Neural progenitor cell (in vitro differentiated cells): ENCODE results near the gene GH1. TPM values are rescaled to one million over a fixed set of nuclear protein-coding genes. Genes with fewer than 3 reads are reported as not detected.
A peak's percentile ranks its signal among the peaks of the same experiment; 100 is the strongest.

Source experiments
- DNase-seq: peaks from one replicate; pipeline ENCODE4 v3.0.0-alpha.2; 2016; ENCODE audit warnings: low spot score
- H2AFZ ChIP-seq: fragments of 200-600 bp; sonication (generic); replicated peaks from 2 replicates; pipeline ENCODE4 v1.6.1; 2016; ENCODE audit warnings: antibody characterized with exemption
- H3F3A ChIP-seq: fragments of 200-600 bp; sonication (generic); 2 replicates; pipeline ENCODE4 v1.6.1; 2016; ENCODE audit warnings: antibody characterized with exemption, low read depth
- H3K27ac ChIP-seq: fragments of 200-600 bp; sonication (generic); 2 replicates; pipeline ENCODE4 v1.5.1; 2016; ENCODE audit warnings: mild to moderate bottlenecking
- H3K27me3 ChIP-seq: fragments of 200-600 bp; sonication (generic); 2 replicates; pipeline ENCODE4 v1.6.1; 2016; ENCODE audit warnings: mild to moderate bottlenecking, moderate library complexity
- H3K36me3 ChIP-seq: fragments of 200-600 bp; sonication (generic); 2 replicates; pipeline ENCODE4 v1.5.1; 2016
- H3K4me1 ChIP-seq: fragments of 200-600 bp; sonication (generic); 2 replicates; pipeline ENCODE4 v1.6.1; 2016; ENCODE audit warnings: mixed run types
- H3K4me2 ChIP-seq: fragments of 200-600 bp; sonication (generic); 2 replicates; pipeline ENCODE4 v1.6.1; 2016
- H3K4me3 ChIP-seq: fragments of 200-600 bp; sonication (generic); 2 replicates; pipeline ENCODE4 v1.5.1; 2016
- H3K79me2 ChIP-seq: fragments of 200-600 bp; sonication (generic); 2 replicates; pipeline ENCODE4 v1.6.1; 2016; ENCODE audit warnings: low read depth
- H3K9ac ChIP-seq: fragments of 200-600 bp; sonication (generic); 2 replicates; pipeline ENCODE4 v1.6.1; 2016
- H3K9me3 ChIP-seq: fragments of 200-600 bp; sonication (generic); 2 replicates; pipeline ENCODE4 v1.5.1; 2016; ENCODE audit warnings: low read depth
- H4K20me1 ChIP-seq: fragments of 200-600 bp; sonication (generic); 2 replicates; pipeline ENCODE4 v1.6.1; 2016; ENCODE audit warnings: low read depth
- H3K27ac Mint-ChIP-seq: 3 replicates; pipeline ENCODE4 v1.8.0; 2021; ENCODE audit warnings: mixed read lengths
- H3K27me3 Mint-ChIP-seq: 2 replicates; pipeline ENCODE4 v1.8.0; 2022; ENCODE audit warnings: low read depth, mild to moderate bottlenecking, inconsistent platforms, moderate library complexity, mixed read lengths; ENCODE audit not compliant: insufficient read depth
- H3K36me3 Mint-ChIP-seq: 3 replicates; pipeline ENCODE4 v1.8.0; 2021; ENCODE audit warnings: mixed read lengths
- H3K4me1 Mint-ChIP-seq: 3 replicates; pipeline ENCODE4 v1.8.0; 2021; ENCODE audit warnings: mixed read lengths
- H3K4me3 Mint-ChIP-seq: 3 replicates; pipeline ENCODE4 v1.8.0; 2021; ENCODE audit warnings: mild to moderate bottlenecking, moderate library complexity, mixed read lengths
- H3K9me3 Mint-ChIP-seq: 3 replicates; pipeline ENCODE4 v1.8.0; 2020; ENCODE audit warnings: mixed read lengths
- EZH2 ChIP-seq: fragments of 200-600 bp; sonication (generic); IDR thresholded peaks from 2 replicates; pipeline ENCODE4 v1.6.1; 2017; ENCODE audit warnings: antibody characterized with exemption, mild to moderate bottlenecking, moderate library complexity
- EZH2phosphoT487 ChIP-seq: fragments of 200-600 bp; sonication (generic); IDR thresholded peaks from 2 replicates; pipeline ENCODE4 v1.6.1; 2017; ENCODE audit warnings: antibody characterized with exemption
- total RNA-seq: library from RNA; depleted of rRNA; stranded (reverse); fragments of >200 nt; gene quantifications from 2 replicates; pipeline ENCODE4 v1.2.3, GENCODE V29; 2015; ENCODE audit warnings: low replicate concordance
- TF ChIP-seq, protein P1 (sequence below): fragments of 200-600 bp; sonication (generic); IDR thresholded peaks from 2 replicates; pipeline ENCODE4 v1.5.1; 2017; ENCODE audit warnings: antibody characterized with exemption, mild to moderate bottlenecking

The GH1 gene
- total RNA-seq, 1 donor from 2014 or later = not detected

DNA sequence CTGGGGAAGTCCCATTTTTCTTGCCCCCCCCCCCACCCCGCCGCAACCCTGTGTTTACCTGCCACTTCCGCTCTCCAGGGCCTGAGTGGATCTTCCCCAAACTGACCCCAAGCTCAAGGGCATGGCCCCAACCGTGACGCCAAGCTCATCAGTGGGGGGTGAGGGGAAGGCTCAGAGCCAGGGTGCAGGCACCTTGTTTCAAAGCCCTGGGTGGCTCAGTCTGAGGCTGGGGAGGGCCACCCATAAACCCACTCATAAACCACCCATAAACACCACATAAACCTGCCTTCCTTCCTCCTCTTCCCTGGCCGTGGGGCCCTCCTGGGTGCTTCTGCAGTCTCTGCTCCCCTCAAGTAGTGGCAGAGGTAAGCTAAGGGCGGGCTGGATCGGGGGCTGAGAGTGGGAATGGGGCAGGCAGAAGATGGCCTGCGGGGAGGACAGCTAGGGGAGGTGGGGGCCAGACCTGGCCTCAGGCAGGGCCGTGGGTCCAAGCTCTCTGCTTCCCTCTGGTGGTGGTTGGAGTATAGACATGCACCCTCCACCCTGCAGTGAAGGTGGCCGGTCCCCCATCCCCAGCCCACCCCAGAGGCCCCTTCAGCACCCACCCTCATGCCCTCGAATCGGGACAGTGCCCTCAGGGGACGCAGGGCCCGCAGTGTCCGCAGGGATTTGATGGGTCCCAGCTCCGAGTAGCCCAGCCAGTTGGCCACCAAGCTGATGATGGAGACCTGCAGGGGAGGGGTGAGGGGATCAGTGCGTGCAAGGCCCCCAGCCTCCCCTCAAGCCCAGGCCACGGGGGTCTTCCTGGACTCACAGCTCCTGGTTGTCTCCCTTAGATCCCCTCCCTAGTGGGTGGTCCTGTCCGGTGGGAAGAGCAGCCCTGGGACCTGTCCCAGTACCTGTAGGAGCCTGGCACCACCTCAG lies 28.1 kb upstream of the GH1 start:
- H3F3A ChIP-seq = no peaks in the 10 kb centered on the region
- H3K9ac ChIP-seq = no peak overlapping the region
- H3K79me2 ChIP-seq = no peaks in the 10 kb centered on the region
- H3K4me1 ChIP-seq = no peaks in the 10 kb centered on the region
- peaks cover 3% of the 10 kb centered on the region for H3K27me3 Mint-ChIP-seq
- peak; percentile 78 for DNase-seq
- H3K36me3 ChIP-seq = no peaks in the 10 kb centered on the region
- H3K27me3 ChIP-seq = no peaks in the 10 kb centered on the region
- no peaks in the 10 kb centered on the region for H4K20me1 ChIP-seq
- peaks cover 12% of the 10 kb centered on the region for H3K4me1 Mint-ChIP-seq
- no peak overlapping the region for H3K4me2 ChIP-seq
- no peak overlapping the region for H3K4me3 ChIP-seq
- no peaks in the 10 kb centered on the region for H3K9me3 ChIP-seq
- H3K9me3 Mint-ChIP-seq = no peaks in the 10 kb centered on the region
- no peak overlapping the region for H3K27ac ChIP-seq
- H3K27ac Mint-ChIP-seq = no peak overlapping the region
- H2AFZ ChIP-seq = peak overlapping the region; percentile 81
- TF ChIP-seq EZH2phosphoT487 = no peak
- TF ChIP-seq, protein P1, sequence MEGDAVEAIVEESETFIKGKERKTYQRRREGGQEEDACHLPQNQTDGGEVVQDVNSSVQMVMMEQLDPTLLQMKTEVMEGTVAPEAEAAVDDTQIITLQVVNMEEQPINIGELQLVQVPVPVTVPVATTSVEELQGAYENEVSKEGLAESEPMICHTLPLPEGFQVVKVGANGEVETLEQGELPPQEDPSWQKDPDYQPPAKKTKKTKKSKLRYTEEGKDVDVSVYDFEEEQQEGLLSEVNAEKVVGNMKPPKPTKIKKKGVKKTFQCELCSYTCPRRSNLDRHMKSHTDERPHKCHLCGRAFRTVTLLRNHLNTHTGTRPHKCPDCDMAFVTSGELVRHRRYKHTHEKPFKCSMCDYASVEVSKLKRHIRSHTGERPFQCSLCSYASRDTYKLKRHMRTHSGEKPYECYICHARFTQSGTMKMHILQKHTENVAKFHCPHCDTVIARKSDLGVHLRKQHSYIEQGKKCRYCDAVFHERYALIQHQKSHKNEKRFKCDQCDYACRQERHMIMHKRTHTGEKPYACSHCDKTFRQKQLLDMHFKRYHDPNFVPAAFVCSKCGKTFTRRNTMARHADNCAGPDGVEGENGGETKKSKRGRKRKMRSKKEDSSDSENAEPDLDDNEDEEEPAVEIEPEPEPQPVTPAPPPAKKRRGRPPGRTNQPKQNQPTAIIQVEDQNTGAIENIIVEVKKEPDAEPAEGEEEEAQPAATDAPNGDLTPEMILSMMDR = peak; percentile 71
- no peak for TF ChIP-seq EZH2
- no peaks in the 10 kb centered on the region for H3K36me3 Mint-ChIP-seq
- no peak overlapping the region for H3K4me3 Mint-ChIP-seq

DNA sequence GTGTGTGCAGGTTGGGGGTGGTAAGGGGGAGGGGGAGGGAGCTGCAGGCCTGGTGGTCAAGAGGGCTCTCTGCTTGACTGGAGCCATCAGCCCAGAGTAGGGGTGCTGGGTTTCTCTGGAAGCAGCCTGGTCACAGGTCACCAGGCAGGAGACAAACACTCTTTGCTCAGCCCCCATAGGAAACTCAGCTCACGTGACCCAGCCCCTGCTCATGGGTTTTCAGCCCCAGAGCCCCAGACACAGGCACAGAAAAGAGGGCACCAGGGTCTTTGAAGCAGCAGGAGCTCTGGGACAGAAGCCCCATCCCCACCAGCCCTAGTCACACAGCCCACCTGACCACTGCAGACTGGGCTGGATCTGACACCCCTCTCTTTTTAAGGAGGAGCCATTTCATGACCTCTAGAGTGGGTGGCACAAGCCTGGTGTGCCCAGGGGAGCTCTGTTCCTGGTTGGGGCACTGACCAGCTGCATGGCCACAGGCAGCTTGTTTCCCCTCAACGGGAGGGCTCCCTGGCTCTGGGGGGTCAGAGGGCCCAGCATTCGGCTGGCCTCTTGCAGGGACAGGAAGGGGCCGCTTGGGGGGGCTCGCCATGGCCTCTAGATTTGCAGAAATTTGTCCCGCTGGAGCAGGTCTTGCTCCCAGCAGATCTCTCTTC lies 27.3 kb upstream of the GH1 start:
- peaks cover 3% of the 10 kb centered on the region for H3K27me3 Mint-ChIP-seq
- Histone ChIP-seq H3K4me1 (no peaks in the 10 kb centered on the region), H3K27ac (no peak overlapping the region), H3K9ac (no peak overlapping the region), H3F3A (no peaks in the 10 kb centered on the region), H3K4me3 (no peak overlapping the region), H3K9me3 (no peaks in the 10 kb centered on the region), H3K27me3 (no peaks in the 10 kb centered on the region), H3K4me2 (no peak overlapping the region), H2AFZ (no peak overlapping the region), H4K20me1 (no peaks in the 10 kb centered on the region), H3K36me3 (no peaks in the 10 kb centered on the region), H3K79me2 (no peaks in the 10 kb centered on the region)
- peaks cover 9% of the 10 kb centered on the region for H3K4me1 Mint-ChIP-seq
- H3K4me3 Mint-ChIP-seq = no peak overlapping the region
- no peak for DNase-seq
- H3K36me3 Mint-ChIP-seq = no peaks in the 10 kb centered on the region
- no peak for TF ChIP-seq EZH2phosphoT487
- no peak for TF ChIP-seq EZH2
- TF ChIP-seq, protein P1 = no peak
- H3K27ac Mint-ChIP-seq = no peak overlapping the region
- no peaks in the 10 kb centered on the region for H3K9me3 Mint-ChIP-seq

DNA sequence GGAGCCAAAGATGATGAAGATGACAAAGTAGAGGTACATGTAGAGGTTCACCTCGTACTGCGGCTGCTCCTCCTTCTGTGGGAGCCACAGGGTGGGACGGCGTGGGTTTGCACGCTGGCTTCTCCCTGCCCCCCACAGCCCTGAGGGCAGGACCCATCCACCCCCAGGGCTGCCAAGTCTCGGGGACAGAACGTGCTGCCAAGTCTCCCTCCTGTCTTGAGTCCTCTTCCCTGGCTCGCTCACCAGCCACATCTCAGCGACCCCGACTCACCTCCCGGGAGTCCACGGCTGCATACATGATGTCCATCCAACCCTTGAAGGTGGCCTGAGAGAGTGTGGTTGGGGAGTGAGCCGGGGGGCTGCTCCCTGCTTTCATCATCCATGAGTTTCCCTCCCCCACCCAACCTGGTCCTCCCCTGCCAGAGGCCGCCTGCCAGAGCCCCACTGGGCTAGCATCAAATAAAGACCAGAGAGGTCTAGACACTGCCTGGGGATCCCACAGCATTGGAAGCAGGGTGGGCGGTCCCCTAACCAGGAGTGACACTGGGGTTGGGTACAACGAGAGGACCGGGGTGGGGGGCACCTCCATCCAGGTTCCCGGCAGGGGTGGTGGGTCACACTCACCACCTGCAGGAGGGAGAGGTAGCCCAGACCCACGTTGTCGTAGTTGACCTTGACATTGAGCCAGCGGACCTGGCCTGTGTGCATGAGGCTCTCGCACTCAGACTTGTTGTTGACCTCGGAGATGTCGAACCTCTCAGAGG lies 26.3 kb upstream of the GH1 start:
- no peak overlapping the region for H3K4me3 Mint-ChIP-seq
- H3K9me3 Mint-ChIP-seq = no peaks in the 10 kb centered on the region
- no peak for TF ChIP-seq EZH2
- TF ChIP-seq EZH2phosphoT487 = no peak
- TF ChIP-seq, protein P1 = no peak
- no peaks in the 10 kb centered on the region for H4K20me1 ChIP-seq
- no peaks in the 10 kb centered on the region for H3K27me3 ChIP-seq
- no peaks in the 10 kb centered on the region for H3K9me3 ChIP-seq
- no peak overlapping the region for H2AFZ ChIP-seq
- H3K27ac ChIP-seq = no peak overlapping the region
- no peak overlapping the region for H3K27ac Mint-ChIP-seq
- no peaks in the 10 kb centered on the region for H3K36me3 Mint-ChIP-seq
- H3K4me2 ChIP-seq = no peak overlapping the region
- no peak overlapping the region for H3K4me3 ChIP-seq
- DNase-seq = no peak
- no peaks in the 10 kb centered on the region for H3F3A ChIP-seq
- H3K4me1 Mint-ChIP-seq = peaks cover 7% of the 10 kb centered on the region
- peaks cover 3% of the 10 kb centered on the region for H3K27me3 Mint-ChIP-seq
- no peaks in the 10 kb centered on the region for H3K79me2 ChIP-seq
- no peaks in the 10 kb centered on the region for H3K4me1 ChIP-seq
- no peaks in the 10 kb centered on the region for H3K36me3 ChIP-seq
- no peak overlapping the region for H3K9ac ChIP-seq
